ENCODE results near the gene CCDC170.

DNA sequence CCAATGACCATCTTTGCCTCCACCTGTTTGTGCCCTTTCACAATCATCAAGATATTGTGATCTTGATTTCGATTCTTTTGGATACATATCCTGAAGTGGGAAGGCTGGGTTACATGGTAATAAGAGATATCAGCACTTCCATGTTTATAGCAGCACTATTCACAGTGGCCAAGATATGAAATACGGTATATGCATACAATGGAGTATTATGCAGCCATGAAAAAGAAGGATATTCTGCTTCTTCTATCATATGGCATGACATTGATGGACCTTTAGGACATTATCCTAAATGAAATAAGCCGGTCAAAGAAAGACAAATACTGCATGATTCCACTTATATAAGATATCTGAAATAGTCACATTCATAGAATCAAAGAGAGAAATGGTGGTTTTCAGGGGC is 144.0 kb downstream of the CCDC170 start:
- no peak for TF ChIP-seq EZH2phosphoT487 (IDR thresholded peaks at IDR 0.05; ENCODE audit: borderline replicate concordance)
- TF ChIP-seq, protein P1, sequence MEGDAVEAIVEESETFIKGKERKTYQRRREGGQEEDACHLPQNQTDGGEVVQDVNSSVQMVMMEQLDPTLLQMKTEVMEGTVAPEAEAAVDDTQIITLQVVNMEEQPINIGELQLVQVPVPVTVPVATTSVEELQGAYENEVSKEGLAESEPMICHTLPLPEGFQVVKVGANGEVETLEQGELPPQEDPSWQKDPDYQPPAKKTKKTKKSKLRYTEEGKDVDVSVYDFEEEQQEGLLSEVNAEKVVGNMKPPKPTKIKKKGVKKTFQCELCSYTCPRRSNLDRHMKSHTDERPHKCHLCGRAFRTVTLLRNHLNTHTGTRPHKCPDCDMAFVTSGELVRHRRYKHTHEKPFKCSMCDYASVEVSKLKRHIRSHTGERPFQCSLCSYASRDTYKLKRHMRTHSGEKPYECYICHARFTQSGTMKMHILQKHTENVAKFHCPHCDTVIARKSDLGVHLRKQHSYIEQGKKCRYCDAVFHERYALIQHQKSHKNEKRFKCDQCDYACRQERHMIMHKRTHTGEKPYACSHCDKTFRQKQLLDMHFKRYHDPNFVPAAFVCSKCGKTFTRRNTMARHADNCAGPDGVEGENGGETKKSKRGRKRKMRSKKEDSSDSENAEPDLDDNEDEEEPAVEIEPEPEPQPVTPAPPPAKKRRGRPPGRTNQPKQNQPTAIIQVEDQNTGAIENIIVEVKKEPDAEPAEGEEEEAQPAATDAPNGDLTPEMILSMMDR (conservative IDR thresholded peaks at IDR 0.05; ENCODE audit: low read length): no peak

Measured in Loucy (cell line).